Body of pancreas (tissue), 4 donors: ENCODE measurements around the gene POU3F1.

Source experiments
- CTCF ChIP-seq, 7 experiments: fragments of 450-650 bp in 4 of 7; fragments of 200-600 bp in 3 of 7; sonication (generic) in 3 of 7; IDR thresholded peaks; one replicate each; pipeline ENCODE4 v1.5.1; 2016 to 2019; ENCODE audit warnings: antibody characterized with exemption in 7 of 7
- POLR2A ChIP-seq, 3 donors: fragments of 450-650 bp; IDR thresholded peaks; one replicate each; pipeline ENCODE4 v1.6.1; 2016; ENCODE audit warnings: antibody characterized with exemption in 3 of 3, mild to moderate bottlenecking in 2 of 3

DNA sequence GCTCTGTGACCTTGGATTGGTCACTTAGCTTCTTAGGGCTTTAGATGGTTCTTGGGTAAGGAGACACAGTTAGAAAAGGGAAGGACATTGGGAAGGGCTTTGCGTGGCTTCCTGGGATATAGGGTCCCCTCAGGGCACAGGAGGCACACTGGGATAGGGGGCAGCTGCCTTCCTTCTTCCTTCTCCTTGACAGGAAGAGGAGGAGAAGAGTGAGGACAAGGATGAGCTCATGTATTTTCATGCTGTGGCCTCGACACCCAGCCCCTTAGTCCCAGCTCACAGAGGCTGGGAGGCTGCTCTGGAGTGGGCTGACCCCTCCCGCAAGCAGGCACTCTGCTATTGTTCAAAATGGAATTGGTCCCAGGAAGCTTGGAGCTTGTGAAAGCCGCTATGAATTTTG lies 45.7 kb upstream of the POU3F1 start:
- TF ChIP-seq CTCF (IDR thresholded peaks at IDR 0.05) (no peak), POLR2A (IDR thresholded peaks at IDR 0.05) (no peak)
